Osteoblast (primary cell): Measurements from ENCODE around the gene P2RX5. TPM values are rescaled to one million over a fixed set of nuclear protein-coding genes. Genes with fewer than 3 reads are reported as not detected.

ENCODE experiments used
- DNase-seq: peaks from one replicate; pipeline ENCODE4 v3.0.0; 2011; ENCODE audit warnings: low spot score, mixed read lengths; ENCODE audit not compliant: insufficient read length; ENCODE audit errors: missing footprints
- H2AFZ ChIP-seq: 2 replicates; pipeline ENCODE4 v1.6.0; 2011; ENCODE audit warnings: mild to moderate bottlenecking, low read length
- H3K27ac ChIP-seq: 2 replicates; pipeline ENCODE4 v1.5.1; 2011; ENCODE audit warnings: mild to moderate bottlenecking, low read depth, low read length, moderate library complexity
- H3K27me3 ChIP-seq: 2 replicates; pipeline ENCODE4 v1.6.0; 2012; ENCODE audit warnings: mild to moderate bottlenecking, control low read depth, inconsistent platforms, low read length, moderate library complexity; ENCODE audit not compliant: insufficient read depth
- H3K36me3 ChIP-seq: 2 replicates; pipeline ENCODE4 v1.5.1; 2011; ENCODE audit warnings: mild to moderate bottlenecking, low read length, control low read depth, moderate library complexity; ENCODE audit not compliant: insufficient read depth
- H3K4me1 ChIP-seq: 2 replicates; pipeline ENCODE4 v1.5.1; 2011; ENCODE audit warnings: mild to moderate bottlenecking, low read length, control low read depth, moderate library complexity; ENCODE audit not compliant: insufficient read depth
- H3K4me2 ChIP-seq: 2 replicates; pipeline ENCODE4 v1.6.0; 2011; ENCODE audit warnings: mild to moderate bottlenecking, low read length; ENCODE audit not compliant: insufficient read depth
- H3K4me3 ChIP-seq: fragments of 200-600 bp; sonication (generic); 3 replicates; pipeline ENCODE4 v1.5.1; 2012; ENCODE audit warnings: mild to moderate bottlenecking, low read length, inconsistent platforms; ENCODE audit not compliant: insufficient read depth
- H3K79me2 ChIP-seq: 2 replicates; pipeline ENCODE4 v1.6.0; 2012; ENCODE audit warnings: mild to moderate bottlenecking, low read length, control low read depth, inconsistent platforms; ENCODE audit not compliant: insufficient read depth
- H3K9me3 ChIP-seq: 2 replicates; pipeline ENCODE4 v1.5.1; 2011; ENCODE audit warnings: low read depth, low read length, control low read depth
- H4K20me1 ChIP-seq: 2 replicates; pipeline ENCODE4 v1.6.0; 2012; ENCODE audit warnings: mild to moderate bottlenecking, low read length, control low read depth; ENCODE audit not compliant: insufficient read depth
- CTCF ChIP-seq: IDR thresholded peaks from 2 replicates; pipeline ENCODE4 v1.5.1; 2011; ENCODE audit warnings: mild to moderate bottlenecking, low read depth, low read length, moderate library complexity; ENCODE audit errors: extremely low read depth
- total RNA-seq: library from RNA; depleted of rRNA; stranded (reverse); fragments of >200 nt; gene quantifications from 2 replicates; pipeline ENCODE4 v1.2.3, GENCODE V29; 2012

Gene P2RX5
- total RNA-seq, 1 donor = 0.36 TPM

GRCh38 chr17:3692346-3692745 lies 3.6 kb downstream of the P2RX5 start:
- Histone ChIP-seq H3K27ac (no peak overlapping the region), H3K4me1 (peaks cover 12% of the 10 kb centered on the region), H2AFZ (no peak overlapping the region), H3K4me3 (no peak overlapping the region), H3K79me2 (no peaks in the 10 kb centered on the region), H4K20me1 (no peaks in the 10 kb centered on the region), H3K27me3 (peaks cover 3% of the 10 kb centered on the region), H3K9me3 (no peaks in the 10 kb centered on the region), H3K4me2 (no peak overlapping the region), H3K36me3 (no peaks in the 10 kb centered on the region)
- DNase-seq = peak; percentile 68
- TF ChIP-seq CTCF = no peak

GRCh38 chr17:3691617-3692067 lies 4.3 kb downstream of the P2RX5 start:
- no peak overlapping the region for H2AFZ ChIP-seq

GRCh38 chr17:3690094-3690715 lies 5.8 kb downstream of the P2RX5 start:
- Histone ChIP-seq H4K20me1 (no peaks in the 10 kb centered on the region), H2AFZ (no peak overlapping the region), H3K36me3 (no peaks in the 10 kb centered on the region), H3K9me3 (no peaks in the 10 kb centered on the region), H3K4me3 (no peak overlapping the region), H3K27me3 (peaks cover 3% of the 10 kb centered on the region), H3K79me2 (no peaks in the 10 kb centered on the region), H3K4me1 (peaks cover 5% of the 10 kb centered on the region), H3K4me2 (no peak overlapping the region), H3K27ac (no peak overlapping the region)
- no peak for TF ChIP-seq CTCF
- peak; percentile 84 for DNase-seq

More at GRCh38 chr17:3691617-3692067, 4.3 kb downstream of the P2RX5 start:
- Histone ChIP-seq H3K9me3 (no peaks in the 10 kb centered on the region), H3K4me2 (no peak overlapping the region), H4K20me1 (no peaks in the 10 kb centered on the region), H3K4me1 (peaks cover 12% of the 10 kb centered on the region), H3K79me2 (no peaks in the 10 kb centered on the region), H3K27ac (no peak overlapping the region), H3K4me3 (no peak overlapping the region), H3K36me3 (no peaks in the 10 kb centered on the region), H3K27me3 (peaks cover 3% of the 10 kb centered on the region)
- no peak for TF ChIP-seq CTCF
- peak; percentile 68 for DNase-seq

GRCh38 chr17:3689262-3690093 lies 6.5 kb downstream of the P2RX5 start:
- TF ChIP-seq CTCF = no peak
- DNase-seq = peak; percentile 89
- Histone ChIP-seq H3K4me2 (no peak overlapping the region), H3K27me3 (peaks cover 3% of the 10 kb centered on the region), H4K20me1 (no peaks in the 10 kb centered on the region), H3K4me3 (no peak overlapping the region), H3K27ac (no peak overlapping the region), H3K79me2 (no peaks in the 10 kb centered on the region), H3K4me1 (no peaks in the 10 kb centered on the region), H3K36me3 (no peaks in the 10 kb centered on the region), H3K9me3 (no peaks in the 10 kb centered on the region), H2AFZ (no peak overlapping the region)
